K562 (cell line): ENCODE data around the gene IQGAP3. TPM values are rescaled to one million over a fixed set of nuclear protein-coding genes. Genes with fewer than 3 reads are reported as not detected.
A peak's percentile ranks its signal among the peaks of the same experiment; 100 is the strongest.

ENCODE experiments used
- CBFB ChIP-seq: sonication (generic); formaldehyde crosslinking; IDR thresholded peaks from 2 replicates; pipeline ENCODE4 v1.4.0; 2020; ENCODE audit warnings: mild to moderate bottlenecking, missing genetic modification reagents
- CEBPZ ChIP-seq: fragments of 150-350 bp; IDR thresholded peaks from 2 replicates; pipeline ENCODE4 v1.6.1; 2014; ENCODE audit warnings: low read depth, mild to moderate bottlenecking, low read length, borderline replicate concordance
- CHD1 ChIP-seq: fragments of 200-600 bp; sonication (generic); IDR thresholded peaks from one replicate; pipeline ENCODE4 v1.6.1; 2012; ENCODE audit warnings: mild to moderate bottlenecking, moderate library complexity, low read length, inconsistent platforms
- CHD4 ChIP-seq: fragments of 200-600 bp; sonication (generic); IDR thresholded peaks from 3 replicates; pipeline ENCODE4 v1.6.1; 2012; ENCODE audit warnings: low read depth, mild to moderate bottlenecking, mixed read lengths, low read length, inconsistent platforms; ENCODE audit not compliant: insufficient read depth, insufficient replicate concordance, poor library complexity, severe bottlenecking
- COPS2 ChIP-seq: fragments of 450-650 bp; conservative IDR thresholded peaks from 2 replicates; pipeline ENCODE4 v1.6.1; 2016; ENCODE audit warnings: mild to moderate bottlenecking, moderate library complexity
- CTBP1 ChIP-seq: fragments of 450-650 bp; IDR thresholded peaks from 2 replicates; pipeline ENCODE4 v1.6.1; 2016; ENCODE audit warnings: borderline replicate concordance
- DMBX1 ChIP-seq: fragments of 250-450 bp; sonication (Bioruptor Pico); IDR thresholded peaks from 2 replicates; pipeline ENCODE4 v1.8.0; 2022; ENCODE audit warnings: inconsistent platforms, mild to moderate bottlenecking, moderate library complexity, borderline replicate concordance
- ETV6 ChIP-seq, 3 experiments: fragments of 150-350 bp in 1 of 3; sonication (generic) in 1 of 3; formaldehyde crosslinking in 1 of 3; IDR thresholded peaks; 2 replicates each; pipeline versions ENCODE4 v1.6.1 to v1.8.0; 2014 to 2022; ENCODE audit warnings: borderline replicate concordance in 2 of 3, low read depth in 2 of 3, antibody characterized with exemption in 1 of 3, low read length in 1 of 3, mild to moderate bottlenecking in 1 of 3, missing genetic modification reagents in 1 of 3
- EWSR1 ChIP-seq: fragments of 450-650 bp; IDR thresholded peaks from 2 replicates; pipeline ENCODE4 v1.6.1; 2018; ENCODE audit warnings: borderline replicate concordance, mild to moderate bottlenecking, low read depth, moderate library complexity; ENCODE audit not compliant: partially characterized antibody
- GATA2 ChIP-seq: sonication (generic); formaldehyde crosslinking; IDR thresholded peaks from 2 replicates; pipeline ENCODE4 v1.4.0; 2020; ENCODE audit warnings: mild to moderate bottlenecking, missing genetic modification reagents
- HMGN3 ChIP-seq: IDR thresholded peaks from 2 replicates; pipeline ENCODE4 v1.6.1; 2011; ENCODE audit warnings: borderline replicate concordance, low read depth, mild to moderate bottlenecking, mixed read lengths, low read length; ENCODE audit not compliant: insufficient read length; ENCODE audit errors: extremely low read depth
- KDM2B ChIP-seq: fragments of 250-450 bp; sonication (Bioruptor Pico); IDR thresholded peaks from 2 replicates; pipeline ENCODE4 v1.8.0; 2021; ENCODE audit warnings: mild to moderate bottlenecking, moderate library complexity
- MAZ ChIP-seq, 2 experiments: fragments of 450-650 bp in 1 of 2; sonication (generic) in 1 of 2; formaldehyde crosslinking; IDR thresholded peaks in 1 of 2; conservative IDR thresholded peaks in 1 of 2; 2 replicates each; pipeline versions ENCODE4 v1.4.0 to v1.5.0; 2020; ENCODE audit warnings: mild to moderate bottlenecking in 1 of 2, missing genetic modification reagents in 1 of 2
- MCM2 ChIP-seq: fragments of 450-650 bp; IDR thresholded peaks from 2 replicates; pipeline ENCODE4 v1.6.1; 2017; ENCODE audit warnings: low read depth, mild to moderate bottlenecking
- NCOA6 ChIP-seq: fragments of 450-650 bp; IDR thresholded peaks from 2 replicates; pipeline ENCODE4 v1.6.1; 2017; ENCODE audit warnings: mild to moderate bottlenecking
- PHB2 ChIP-seq: fragments of 450-650 bp; IDR thresholded peaks from 2 replicates; pipeline ENCODE4 v1.6.1; 2017; ENCODE audit warnings: low read depth
- POLR2A ChIP-seq: fragments of 450-650 bp; conservative IDR thresholded peaks from 2 replicates; pipeline ENCODE4 v1.6.1; 2016
- POU5F1 ChIP-seq: fragments of 150-350 bp; IDR thresholded peaks from 2 replicates; pipeline ENCODE4 v1.6.1; 2014; ENCODE audit warnings: borderline replicate concordance, low read length, low read depth, mild to moderate bottlenecking; ENCODE audit not compliant: partially characterized antibody
- PTTG1 ChIP-seq: fragments of 450-650 bp; IDR thresholded peaks from 2 replicates; pipeline ENCODE4 v1.6.1; 2016; ENCODE audit warnings: low read depth, mild to moderate bottlenecking, missing genetic modification characterization, missing compliant biosample characterization
- RBM22 ChIP-seq: fragments of 200-400 bp; formaldehyde crosslinking; IDR thresholded peaks from 2 replicates; pipeline ENCODE4 v1.6.1; 2018; ENCODE audit warnings: low read length, low read depth; ENCODE audit not compliant: poor library complexity, severe bottlenecking
- TBL1XR1 ChIP-seq, 2 experiments: IDR thresholded peaks; 2 replicates each; pipeline ENCODE4 v1.6.1; 2012; ENCODE audit warnings: improper control_type of control experiment in 2 of 2, low read length in 2 of 2, mild to moderate bottlenecking in 1 of 2
- ZFP1 ChIP-seq: fragments of 450-650 bp; formaldehyde crosslinking; IDR thresholded peaks from 2 replicates; pipeline ENCODE4 v1.4.0; 2020; ENCODE audit warnings: mild to moderate bottlenecking, mixed read lengths
- ZKSCAN8 ChIP-seq: fragments of 200-800 bp; sonication (Bioruptor generic); IDR thresholded peaks from 2 replicates; pipeline ENCODE4 v1.6.1; 2016; ENCODE audit warnings: missing genetic modification characterization, missing compliant biosample characterization
- ZNF436 ChIP-seq: fragments of 250-450, 450-650 bp; sonication (Bioruptor Pico); formaldehyde crosslinking; IDR thresholded peaks from 2 replicates; pipeline ENCODE4 v1.7.0; 2020; ENCODE audit warnings: mild to moderate bottlenecking
- ZNF57 ChIP-seq: fragments of 450-650 bp; formaldehyde crosslinking; IDR thresholded peaks from 2 replicates; pipeline ENCODE4 v1.4.0; 2020; ENCODE audit warnings: mild to moderate bottlenecking, moderate library complexity
- ZNF668 ChIP-seq: fragments of 250-450 bp; sonication (Bioruptor Pico); IDR thresholded peaks from 2 replicates; pipeline ENCODE4 v1.8.0; 2022; ENCODE audit warnings: mild to moderate bottlenecking, inconsistent platforms
- ZNF780A ChIP-seq: fragments of 250-450 bp; sonication (Bioruptor Pico); IDR thresholded peaks from 2 replicates; pipeline ENCODE4 v1.5.0; 2021; ENCODE audit warnings: mild to moderate bottlenecking
- ZNF79 ChIP-seq: fragments of 250-450 bp; sonication (Bioruptor Pico); IDR thresholded peaks from 2 replicates; pipeline ENCODE4 v1.4.0; 2020; ENCODE audit warnings: low read depth, mild to moderate bottlenecking, moderate library complexity
- polyA plus RNA-seq, 8 experiments: library from polyadenylated mRNA; depleted of rRNA in 4 of 8; stranded (reverse) in 5 of 8; unstranded in 3 of 8; fragments of >200 nt; fragmentation: Nextera tagmentation in 2 of 8; fragmentation: Illumina TruSeq in 1 of 8; extraction: Ambion mirVana in 2 of 8; extraction: Trizol in 1 of 8; gene quantifications; 2 replicates each; pipeline versions ENCODE4 v1.2.1 to v1.2.3, GENCODE V29; 2011 to 2014; ENCODE audit warnings: inconsistent platforms in 1 of 8, missing spikeins in 1 of 8
- total RNA-seq, 7 experiments: library from RNA; depleted of rRNA in 6 of 7; stranded (reverse); fragments of >200 nt in 6 of 7; fragmentation: Illumina TruSeq in 2 of 7; extraction: Trizol in 2 of 7; gene quantifications; 2 replicates each; pipeline versions ENCODE4 v1.2.1 to v1.2.3, GENCODE V29; 2011 to 2021; ENCODE audit warnings: low replicate concordance in 1 of 7

The IQGAP3 gene
- total and polyA plus RNA-seq, 9 of the 15 experiments (the other 6 are each of a cell fraction or from before 2014, with no cell fraction given): 1.4 to 16.6 (median 11.9) TPM

- TF ChIP-seq ZKSCAN8 (CRISPR knock-in tag) (no peak), ZNF668 (no peak), HMGN3 (no peak), CBFB (CRISPR knock-in tag) (no peak), ETV6 (IDR thresholded peaks at IDR 0.05; ENCODE audit: borderline replicate concordance in 1 of 2, low read depth in 2 of 2, low read length in 1 of 2) (no peak), ETV6 (CRISPR knock-in tag; IDR thresholded peaks at IDR 0.05; ENCODE audit: borderline replicate concordance) (no peak), KDM2B (CRISPR knock-in tag) (no peak), COPS2 (no peak), CHD4 (no peak), GATA2 (CRISPR knock-in tag) (no peak), CTBP1 (no peak; the same call in 1 of the 2 replicates), CEBPZ (no peak), TBL1XR1 (IDR thresholded peaks at IDR 0.05; ENCODE audit: low read length in 2 of 2) (no peak), PTTG1 (no peak), ZFP1 (CRISPR knock-in tag) (no peak), ZNF780A (CRISPR knock-in tag) (no peak), MAZ (CRISPR knock-in tag; conservative IDR thresholded peaks at IDR 0.05 in 1 of 2, IDR thresholded peaks at IDR 0.05 in 1 of 2) (peak in 1 of 2 experiments; percentile 18; a peak in 1 of 4 replicates), MCM2 (no peak), EWSR1 (no peak), POU5F1 (no peak), PHB2 (no peak), ZNF79 (CRISPR knock-in tag) (no peak), NCOA6 (no peak), CHD1 (no peak), ZNF436 (CRISPR knock-in tag) (no peak), POLR2A (no peak), DMBX1 (CRISPR knock-in tag) (no peak), ZNF57 (CRISPR knock-in tag) (no peak), RBM22 (no peak)
Observed at GRCh38 chr1:156502391-156502893, 69.9 kb downstream of the IQGAP3 start (continued).
